Sigmoid colon (tissue), 7 donors: Measurements from ENCODE around the gene LIMD2. TPM values are rescaled to one million over a fixed set of nuclear protein-coding genes. Genes with fewer than 3 reads are reported as not detected.

Experiments used
- DNase-seq: peaks from one replicate; pipeline ENCODE4 v3.0.0-alpha.2; 2019
- H3K27ac ChIP-seq, 4 donors: fragments of 200-600 bp; sonication (generic); one replicate each; pipeline ENCODE4 v1.5.1; 2016 to 2019; ENCODE audit warnings: mild to moderate bottlenecking in 1 of 4
- H3K27me3 ChIP-seq, 3 donors: fragments of 200-600 bp; sonication (generic); one replicate each; pipeline ENCODE4 v1.5.1; 2019; ENCODE audit warnings: mild to moderate bottlenecking in 1 of 3
- H3K36me3 ChIP-seq, 4 donors: fragments of 200-600 bp; sonication (generic); one replicate each; pipeline ENCODE4 v1.5.1; 2016 to 2019
- H3K4me1 ChIP-seq, 4 donors: fragments of 200-600 bp; sonication (generic); one replicate each; pipeline ENCODE4 v1.5.1; 2017 to 2019
- H3K4me3 ChIP-seq, 4 donors: fragments of 200-600 bp; sonication (generic); one replicate each; pipeline ENCODE4 v1.5.1; 2017 to 2019; ENCODE audit warnings: mild to moderate bottlenecking in 2 of 4, moderate library complexity in 1 of 4
- H3K9me3 ChIP-seq, 4 donors: fragments of 200-600 bp in 3 of 4; sonication (generic) in 3 of 4; one replicate each; pipeline versions ENCODE4 v1.5.1 to v1.6.1; 2013 to 2019
- CTCF ChIP-seq, 4 experiments: fragments of 450-650 bp in 3 of 4; fragments of 200-600 bp in 1 of 4; IDR thresholded peaks; one replicate each; pipeline ENCODE4 v1.5.1; 2016 to 2019; ENCODE audit warnings: antibody characterized with exemption in 4 of 4, mild to moderate bottlenecking in 3 of 4, moderate library complexity in 2 of 4
- EP300 ChIP-seq, 4 donors: sonication (generic); formaldehyde crosslinking; IDR thresholded peaks; one replicate each; pipeline ENCODE4 v1.6.1; 2017; ENCODE audit warnings: antibody characterized with exemption in 4 of 4
- POLR2A ChIP-seq, 2 donors: fragments of 450-650 bp; IDR thresholded peaks; one replicate each; pipeline ENCODE4 v1.6.1; 2016; ENCODE audit warnings: antibody characterized with exemption in 2 of 2, mild to moderate bottlenecking in 2 of 2, moderate library complexity in 2 of 2
- POLR2AphosphoS5 ChIP-seq, 4 donors: sonication (generic); formaldehyde crosslinking; IDR thresholded peaks; one replicate each; pipeline ENCODE4 v1.6.1; 2017; ENCODE audit warnings: antibody characterized with exemption in 4 of 4
- WGBS, 2 donors: extraction: QIAGEN DNeasy Blood & Tissue Kit; methylation state at CpG; one replicate each; pipeline ENCODE4 v1.1.7; 2013; 5-methylcytosine and 5-hydroxymethylcytosine counted together
- intact Hi-C: fragments of 100-400 bp; cut with DNase I; formaldehyde crosslinking; loops from one replicate; pipeline ENCODE4 v1.15.1; 2023
- polyA plus RNA-seq, 3 donors: library from polyadenylated mRNA; stranded (reverse); fragments of 200-250 nt; gene quantifications; one replicate each; pipeline ENCODE4 v1.2.3, GENCODE V29; 2013
- total RNA-seq, 4 donors: library from RNA; depleted of rRNA; stranded (reverse); fragments of >200 nt; gene quantifications; one replicate each; pipeline ENCODE4 v1.1.0, GENCODE V29; 2016
- donor health status: healthy with polysubstance abuse.
- donor health status: Bipolar disorder and iron deficiency.
- donor health status: healthy.

The LIMD2 gene
- total and polyA plus RNA-seq, 7 donors, result 3.0 to 119 (median 7.5) TPM

GRCh38 chr17:63706336-63707082, 6.6 kb upstream of the LIMD2 start:
- Histone ChIP-seq H3K27me3 (no peaks in the 10 kb centered on the region), H3K27ac (no peak overlapping the region), H3K36me3 (peaks cover 5 to 86% (median 36%) of the 10 kb centered on the region in 4 donors), H3K9me3 (no peaks in the 10 kb centered on the region), H3K4me3 (no peak overlapping the region), H3K4me1 (peaks cover 0 to 4% (median 3%) of the 10 kb centered on the region in 4 donors)
- WGBS, 2 donors, result 69 to 88% methylated on average over 7 of the region's 7 CpGs
- intact Hi-C loops, result no loop called here
- TF ChIP-seq EP300 (IDR thresholded peaks at IDR 0.05) (no peak), POLR2AphosphoS5 (IDR thresholded peaks at IDR 0.05) (no peak), CTCF (IDR thresholded peaks at IDR 0.05) (no peak), POLR2A (IDR thresholded peaks at IDR 0.05) (no peak)
- DNase-seq, result no peak

- no peak for DNase-seq
- Histone ChIP-seq H3K4me3 (no peak overlapping the region), H3K9me3 (no peaks in the 10 kb centered on the region), H3K4me1 (peaks cover 0 to 13% (median 11%) of the 10 kb centered on the region in 4 donors), H3K27ac (no peak overlapping the region), H3K36me3 (peaks cover 5 to 78% (median 32%) of the 10 kb centered on the region in 4 donors), H3K27me3 (no peaks in the 10 kb centered on the region)
- no peak for TF ChIP-seq CTCF (IDR thresholded peaks at IDR 0.05)
- no peak for TF ChIP-seq EP300 (IDR thresholded peaks at IDR 0.05)
- intact Hi-C loops, result no loop called here
- WGBS, 2 donors, result 46 to 80% methylated on average over 3 of the region's 3 CpGs
Observed at GRCh38 chr17:63705657-63706056, 5.7 kb upstream of the LIMD2 start.

- WGBS, 2 donors, result 89 to 91% methylated on average over 9 of the region's 9 CpGs
- intact Hi-C loops, result loop anchor here (5.0 kb wide), 1 partner anchor 37 kb away; the partner anchor contains the start of gene STRADA
Observed at GRCh38 chr17:63704836-63705235, 4.9 kb upstream of the LIMD2 start.

GRCh38 chr17:63704259-63704576, 4.3 kb upstream of the LIMD2 start:
- H3K4me1 ChIP-seq, result peaks cover 0 to 23% (median 21%) of the 10 kb centered on the region in 4 donors
- H3K36me3 ChIP-seq, result peaks cover 5 to 63% (median 21%) of the 10 kb centered on the region in 4 donors
- no peak for TF ChIP-seq POLR2A (IDR thresholded peaks at IDR 0.05)
- TF ChIP-seq POLR2AphosphoS5 (IDR thresholded peaks at IDR 0.05), result no peak
- no peak for TF ChIP-seq CTCF (IDR thresholded peaks at IDR 0.05)
- TF ChIP-seq EP300 (IDR thresholded peaks at IDR 0.05), result no peak
- H3K9me3 ChIP-seq, result no peaks in the 10 kb centered on the region
- H3K27me3 ChIP-seq, result no peaks in the 10 kb centered on the region
- no peak overlapping the region for H3K27ac ChIP-seq
- no peak overlapping the region for H3K4me3 ChIP-seq
- DNase-seq, result no peak
- WGBS, 2 donors, result 90 to 96% methylated on average over 11 of the region's 11 CpGs
- intact Hi-C loops, result loop anchor here (5.0 kb wide), 1 partner anchor 38 kb away; the partner anchor contains the start of gene STRADA

More at GRCh38 chr17:63704836-63705235, 4.9 kb upstream of the LIMD2 start:
- H3K9me3 ChIP-seq, result no peaks in the 10 kb centered on the region
- no peaks in the 10 kb centered on the region for H3K27me3 ChIP-seq
- no peak overlapping the region for H3K27ac ChIP-seq
- TF ChIP-seq CTCF (IDR thresholded peaks at IDR 0.05) (no peak), POLR2AphosphoS5 (IDR thresholded peaks at IDR 0.05) (no peak), POLR2A (IDR thresholded peaks at IDR 0.05) (no peak), EP300 (IDR thresholded peaks at IDR 0.05) (no peak)
- DNase-seq, result no peak
- peaks cover 5 to 69% (median 26%) of the 10 kb centered on the region in 4 donors for H3K36me3 ChIP-seq
- peaks cover 0 to 17% (median 17%) of the 10 kb centered on the region in 4 donors for H3K4me1 ChIP-seq
- no peak overlapping the region for H3K4me3 ChIP-seq
